ENCODE results near the gene DKKL1.

DKKL1 gene

DNA sequence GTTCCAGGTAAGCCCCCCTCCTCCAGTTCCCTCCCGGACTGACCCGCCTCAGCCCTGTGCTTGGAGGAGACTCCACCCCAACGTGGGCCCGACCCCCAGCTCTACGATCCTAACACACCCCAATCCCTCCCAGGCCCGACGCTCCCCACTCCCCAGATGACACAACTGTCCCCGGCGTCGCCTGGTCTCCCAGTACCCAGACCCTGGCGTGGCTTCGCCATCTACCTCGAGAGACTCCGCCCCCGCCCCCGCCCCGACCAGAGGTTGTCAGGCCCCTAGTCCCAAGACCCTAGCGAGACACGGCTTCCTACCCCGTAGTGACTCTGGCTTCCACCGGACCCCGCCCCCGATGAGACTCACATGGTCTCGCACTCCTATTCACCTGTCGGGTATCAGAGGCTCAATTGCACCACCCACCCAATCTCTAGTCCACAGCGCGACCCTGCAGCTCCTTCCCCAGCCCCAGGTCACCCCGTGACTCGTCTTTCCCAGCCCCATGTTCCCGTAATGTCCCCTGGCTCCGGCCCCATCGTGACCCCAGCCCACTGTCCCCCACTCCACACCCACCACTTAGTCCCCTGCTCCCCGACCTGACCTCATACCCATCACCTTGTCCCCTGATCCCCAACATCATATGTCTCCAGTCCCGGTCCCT is 25.5 kb upstream of the DKKL1 start:
- DNase-seq (ENCODE audit: low read depth): no peak

DNA sequence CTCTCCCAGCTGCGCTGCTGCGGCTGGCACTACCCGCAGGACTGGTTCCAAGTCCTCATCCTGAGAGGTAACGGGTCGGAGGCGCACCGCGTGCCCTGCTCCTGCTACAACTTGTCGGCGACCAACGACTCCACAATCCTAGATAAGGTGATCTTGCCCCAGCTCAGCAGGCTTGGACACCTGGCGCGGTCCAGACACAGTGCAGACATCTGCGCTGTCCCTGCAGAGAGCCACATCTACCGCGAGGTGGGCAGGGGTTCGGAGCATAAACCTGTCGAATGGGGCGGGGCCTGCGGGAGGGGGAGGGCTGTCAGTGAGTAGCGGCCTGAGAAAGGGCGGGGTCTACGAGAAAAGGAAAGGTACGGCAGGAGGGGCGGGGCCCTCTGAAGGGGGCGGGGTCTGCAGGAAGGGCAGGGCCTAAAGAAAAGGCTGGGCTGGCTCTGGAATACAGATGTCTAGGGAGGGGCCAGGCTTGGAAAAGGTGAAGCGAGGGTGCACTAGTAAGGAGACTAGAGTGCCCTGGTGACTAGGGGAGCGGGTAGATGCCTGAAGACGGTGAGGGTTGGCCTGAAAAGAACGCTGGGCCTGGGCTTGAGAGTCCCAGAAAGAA is 24.9 kb upstream of the DKKL1 start:
- peak; percentile 41 for DNase-seq (ENCODE audit: low read depth)

DNA sequence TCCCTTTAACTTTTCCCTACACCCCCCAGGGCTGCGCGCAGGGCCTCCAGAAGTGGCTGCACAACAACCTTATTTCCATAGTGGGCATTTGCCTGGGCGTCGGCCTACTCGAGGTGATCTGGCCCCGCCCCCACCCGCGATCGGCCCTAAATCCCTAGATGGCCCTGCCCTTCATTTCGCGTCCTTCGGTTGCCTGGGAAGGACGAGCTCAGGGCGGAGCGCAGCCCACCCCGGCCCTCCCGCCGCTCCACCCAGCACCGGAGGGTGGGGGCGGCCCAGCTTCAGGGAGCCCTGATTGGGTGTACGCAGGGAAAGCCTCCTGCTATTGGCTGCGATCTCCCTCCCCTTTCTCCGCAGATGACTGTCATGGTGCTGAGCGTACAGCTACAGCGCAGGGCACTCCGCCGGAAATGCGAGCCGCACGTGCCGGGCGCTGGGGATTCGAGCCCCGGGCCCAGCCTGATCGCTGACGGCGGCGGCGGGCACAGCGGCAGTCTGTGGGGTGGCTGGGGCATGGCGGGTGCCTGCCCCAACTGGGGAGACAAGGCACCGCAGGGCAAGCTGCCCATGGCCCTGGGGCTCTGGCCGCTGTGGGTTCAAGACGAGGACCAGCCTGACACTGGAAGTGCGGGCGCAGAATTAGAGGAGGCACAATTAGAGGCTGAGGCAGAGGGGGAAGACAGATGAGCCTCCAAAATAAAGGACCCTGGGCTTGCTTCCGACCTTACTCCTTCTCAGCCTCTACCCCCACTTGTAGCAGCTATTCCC is 24.2 kb upstream of the DKKL1 start:
- DNase-seq (ENCODE audit: low read depth): peak; percentile 83

DNA sequence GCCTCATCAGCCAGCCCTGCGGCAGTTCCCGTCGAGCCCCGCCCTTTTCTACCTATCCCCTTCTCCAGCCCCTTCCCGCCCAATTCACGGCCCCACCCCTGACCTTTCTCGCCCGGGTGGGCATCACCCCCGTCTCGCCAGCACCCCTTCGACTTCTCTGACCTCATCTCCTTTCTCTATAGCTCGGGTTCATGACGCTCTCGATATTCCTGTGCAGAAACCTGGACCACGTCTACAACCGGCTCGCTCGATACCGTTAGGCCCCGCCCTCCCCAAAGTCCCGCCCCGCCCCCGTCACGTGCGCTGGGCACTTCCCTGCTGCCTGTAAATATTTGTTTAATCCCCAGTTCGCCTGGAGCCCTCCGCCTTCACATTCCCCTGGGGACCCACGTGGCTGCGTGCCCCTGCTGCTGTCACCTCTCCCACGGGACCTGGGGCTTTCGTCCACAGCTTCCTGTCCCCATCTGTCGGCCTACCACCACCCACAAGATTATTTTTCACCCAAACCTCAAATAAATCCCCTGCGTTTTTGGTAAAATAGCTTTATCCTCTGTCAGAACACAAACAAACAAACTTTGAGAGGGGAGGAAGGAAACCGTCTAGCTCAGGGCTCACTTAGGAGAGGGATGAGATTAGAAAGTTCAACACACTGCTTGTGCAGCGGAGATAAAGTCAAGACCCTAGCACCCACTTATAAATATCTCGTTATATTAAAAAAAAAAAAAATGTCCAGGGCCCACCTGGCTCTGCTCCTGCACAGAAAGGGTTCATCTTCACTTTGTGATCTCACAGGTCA is 23.4 kb upstream of the DKKL1 start:
- no peak for DNase-seq (ENCODE audit: low read depth)

DNA sequence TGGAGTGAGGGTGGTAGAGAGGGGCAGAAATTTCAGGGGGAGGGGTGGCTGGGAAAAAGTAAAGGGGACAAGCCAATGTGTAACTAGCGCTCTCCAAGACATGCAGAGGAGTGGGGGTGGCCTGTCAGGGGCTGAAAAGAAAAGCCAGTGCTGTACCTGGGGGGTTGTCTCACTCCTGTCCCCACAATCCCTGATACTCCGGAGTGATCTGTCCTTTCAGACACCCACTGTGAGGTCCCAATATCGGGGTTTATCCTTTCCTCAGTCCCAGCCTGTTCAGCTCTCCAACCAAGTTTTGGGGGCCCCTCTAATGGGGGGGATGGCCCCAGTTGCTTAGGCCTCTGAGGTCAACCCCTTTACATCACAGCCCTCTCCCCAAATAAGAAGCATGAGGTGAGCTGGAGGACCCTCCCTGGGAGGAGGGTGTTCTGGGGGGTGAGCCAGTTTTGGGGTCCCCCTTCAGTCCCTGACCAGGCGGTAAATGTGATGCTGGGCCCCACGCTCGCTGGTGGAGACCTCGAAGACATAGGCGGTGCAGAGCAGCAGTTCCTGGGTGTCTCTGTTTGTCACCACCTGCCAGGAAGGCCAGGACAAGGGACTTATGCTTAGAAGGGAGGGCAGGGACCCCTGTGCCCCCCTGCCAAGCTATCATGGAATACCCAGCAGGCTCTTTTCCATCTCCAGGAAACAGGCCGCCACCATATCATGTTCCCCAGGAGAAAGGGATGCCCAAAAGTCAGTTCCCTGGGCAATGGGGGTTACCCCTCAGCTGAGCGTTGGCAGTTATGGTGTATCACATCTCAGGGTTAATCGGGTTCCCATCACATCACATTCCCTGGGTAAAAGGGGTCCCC is 22.6 kb upstream of the DKKL1 start:
- DNase-seq (ENCODE audit: low read depth): no peak

DNA sequence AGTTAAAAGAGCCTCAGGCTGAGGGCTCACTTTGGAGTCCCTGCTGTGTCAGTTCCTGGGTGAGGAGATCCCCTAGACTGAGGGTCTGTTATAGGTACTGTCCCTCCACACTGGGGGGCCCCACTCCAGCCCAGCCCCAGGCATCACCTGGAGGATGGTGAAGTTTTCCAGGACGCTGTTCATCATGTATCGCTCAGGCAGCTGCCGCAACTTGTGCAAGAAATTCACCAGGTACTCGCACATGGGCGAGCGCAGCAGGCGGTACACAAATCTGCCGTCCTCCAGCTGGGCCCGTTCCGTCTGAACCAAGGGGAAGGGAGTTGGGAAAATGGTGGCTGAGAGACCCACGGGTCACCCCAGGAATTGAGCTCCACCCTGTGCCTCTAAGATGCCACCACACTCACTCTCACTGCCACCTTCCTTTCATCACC is 21.4 kb upstream of the DKKL1 start:
- no peak for DNase-seq (ENCODE audit: low read depth)

DNA sequence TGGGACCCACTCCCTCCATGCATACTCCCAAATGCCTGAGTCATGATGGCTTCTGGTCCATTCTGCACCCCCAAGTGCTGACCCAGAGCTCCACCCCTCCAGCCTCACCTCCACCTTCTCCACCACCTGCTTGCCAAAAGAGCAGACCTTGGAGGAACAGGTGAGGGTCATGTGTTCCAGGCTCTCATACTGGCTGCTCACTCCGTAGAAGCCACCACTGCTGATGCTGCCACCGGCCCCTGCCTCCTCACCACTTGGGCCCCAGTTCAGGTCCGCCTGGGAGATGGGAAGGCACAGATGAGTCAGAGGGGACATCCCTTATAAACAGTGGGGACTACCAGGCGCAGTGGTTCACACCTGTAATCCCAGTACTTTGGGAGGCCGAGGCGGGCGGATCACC is 20.6 kb upstream of the DKKL1 start:
- DNase-seq (ENCODE audit: low read depth): no peak

DNA sequence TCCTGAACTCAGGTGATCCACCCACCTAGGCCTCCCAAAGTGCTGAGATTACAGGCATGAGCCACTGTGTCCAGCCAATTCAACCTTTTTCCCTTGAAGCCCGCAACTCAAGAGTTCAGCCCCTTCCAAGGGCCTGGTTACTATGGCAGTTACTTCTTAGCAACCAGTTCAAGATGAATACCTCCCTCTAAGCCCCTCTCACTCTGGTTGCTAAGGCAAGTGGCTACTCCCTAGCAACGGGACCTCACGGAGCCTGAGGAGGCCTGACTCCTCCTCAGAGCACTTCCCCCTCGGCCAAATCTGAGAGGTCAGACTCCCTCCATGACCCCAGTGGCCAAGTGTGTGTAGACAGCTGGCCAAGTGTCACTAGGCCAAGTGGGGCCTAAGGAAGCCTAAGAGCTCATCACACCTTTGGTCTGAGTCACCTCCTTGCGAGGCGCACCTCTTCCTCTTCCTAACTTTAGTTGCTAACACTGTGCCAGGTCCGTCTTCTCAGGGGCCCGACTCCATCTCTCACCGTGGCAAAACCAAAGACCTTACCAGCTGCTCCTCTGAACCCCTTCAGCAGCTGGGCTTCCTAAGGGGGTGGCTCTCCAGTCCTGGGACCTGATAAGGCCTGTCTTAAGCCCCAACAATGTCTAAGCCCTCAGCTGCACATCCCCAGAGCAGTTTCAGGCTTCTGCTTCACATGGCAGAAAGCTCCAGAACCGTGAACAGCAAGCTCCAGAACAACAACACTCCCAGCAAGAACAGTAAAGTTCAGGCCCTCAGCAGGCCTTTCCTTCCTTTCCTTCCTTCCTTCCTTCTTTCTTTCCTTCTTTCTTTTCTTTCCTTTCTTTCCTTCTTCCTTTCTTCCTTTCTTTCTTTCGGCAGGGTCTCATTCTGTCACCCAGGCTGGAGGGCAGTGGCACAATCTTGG is 18.9 kb upstream of the DKKL1 start:
- no peak for DNase-seq (ENCODE audit: low read depth)

DNA sequence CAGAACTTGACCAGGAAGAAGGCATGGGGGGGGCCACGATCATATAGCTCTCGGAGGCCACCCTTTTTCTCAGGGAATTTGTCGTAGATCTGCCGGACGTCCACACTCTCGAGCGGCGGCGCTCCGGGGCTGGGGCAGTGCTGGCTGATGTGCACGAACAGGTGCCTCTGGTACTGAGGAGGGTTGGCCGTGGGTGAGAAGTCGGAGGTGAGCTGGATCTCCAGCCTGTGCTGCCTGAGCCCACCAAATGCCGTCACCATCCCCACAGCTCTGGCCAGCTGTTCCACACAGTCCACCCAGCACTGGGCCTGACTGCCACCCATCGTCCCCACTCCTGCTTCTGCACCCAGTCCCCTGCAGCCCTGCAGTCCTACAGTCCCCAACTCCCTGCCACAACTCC is 16.5 kb upstream of the DKKL1 start:
- no peak for DNase-seq (ENCODE audit: low read depth)

DNA sequence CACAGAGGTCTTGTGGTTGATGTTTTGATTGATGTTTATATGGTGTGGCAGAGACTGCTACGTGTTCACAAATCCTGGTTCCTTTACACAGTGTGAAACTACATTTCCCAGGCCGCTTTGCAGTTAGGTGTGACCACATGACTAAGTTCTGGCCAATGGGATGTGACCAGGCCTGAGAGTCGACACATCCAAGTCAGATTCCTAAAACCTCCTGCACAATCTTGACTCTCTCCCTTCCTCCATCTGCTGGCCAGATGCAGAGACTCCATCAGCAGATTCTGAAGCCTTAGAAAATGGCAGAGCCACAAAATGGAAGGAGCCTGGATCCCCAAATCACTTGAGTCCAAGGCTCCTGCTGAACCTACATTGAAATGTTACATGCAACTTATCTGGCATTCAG is 15.8 kb upstream of the DKKL1 start:
- DNase-seq (ENCODE audit: low read depth): peak; percentile 87

DNA sequence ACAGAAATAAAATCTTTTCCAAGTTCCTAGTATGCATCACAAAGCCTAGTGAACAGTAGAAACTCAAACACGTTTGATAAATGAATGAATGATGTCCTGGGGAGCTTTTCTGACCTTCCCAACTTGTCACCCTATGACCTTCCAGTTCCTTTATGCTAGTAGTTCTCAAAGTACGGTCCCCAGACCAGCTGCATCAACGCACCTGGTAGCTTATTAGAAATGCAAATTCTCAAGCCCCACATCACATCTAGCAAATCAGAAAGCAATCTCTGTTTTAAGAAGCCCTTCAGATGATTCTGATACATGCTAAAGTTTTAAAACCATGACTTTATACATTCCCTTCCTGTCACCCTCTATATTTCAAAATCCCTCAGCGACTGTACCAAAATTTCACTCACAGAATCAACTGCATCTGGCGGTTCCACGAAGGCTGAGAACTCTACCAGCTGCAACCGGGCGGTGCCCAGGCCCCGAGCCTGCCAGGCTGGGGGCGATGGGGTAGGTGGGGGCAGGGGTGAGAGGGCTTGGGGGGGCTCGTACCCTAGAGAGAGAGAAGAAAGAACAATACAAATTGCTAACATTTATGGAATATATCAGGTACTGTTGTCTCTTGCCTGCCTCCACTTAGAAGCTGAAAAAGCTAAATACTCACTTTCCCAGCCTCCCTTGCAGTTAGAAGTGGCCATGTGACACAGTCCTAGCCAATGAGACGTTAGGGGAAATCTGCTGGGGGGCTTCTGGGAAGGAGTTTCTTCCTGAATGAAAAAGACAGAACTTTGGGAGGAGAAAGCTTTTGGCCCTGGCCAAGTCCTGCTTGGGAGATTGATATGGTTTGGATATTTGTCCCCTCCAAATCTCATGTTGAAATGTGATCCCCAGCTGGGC is 15.1 kb upstream of the DKKL1 start:
- no peak for DNase-seq (ENCODE audit: low read depth)

DNA sequence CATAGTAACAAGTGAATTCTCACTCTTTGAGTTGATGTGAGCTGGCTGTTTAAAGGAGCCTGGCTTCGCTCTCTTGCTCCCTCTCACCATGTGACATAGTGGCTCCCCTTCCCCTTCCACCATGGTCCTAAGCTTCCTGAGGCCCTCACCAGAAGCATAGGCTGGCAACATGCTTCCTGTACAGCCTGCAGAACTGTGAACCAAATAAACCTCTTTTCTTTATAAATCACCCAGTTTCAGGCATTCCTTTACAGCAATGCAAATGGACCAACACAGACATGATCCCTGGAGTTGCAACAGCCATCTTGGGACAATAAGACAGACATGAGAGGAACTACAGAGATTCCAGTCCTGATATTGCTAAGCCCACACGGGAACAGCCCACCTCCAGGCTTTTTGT is 14.1 kb upstream of the DKKL1 start:
- DNase-seq (ENCODE audit: low read depth): no peak

DNA sequence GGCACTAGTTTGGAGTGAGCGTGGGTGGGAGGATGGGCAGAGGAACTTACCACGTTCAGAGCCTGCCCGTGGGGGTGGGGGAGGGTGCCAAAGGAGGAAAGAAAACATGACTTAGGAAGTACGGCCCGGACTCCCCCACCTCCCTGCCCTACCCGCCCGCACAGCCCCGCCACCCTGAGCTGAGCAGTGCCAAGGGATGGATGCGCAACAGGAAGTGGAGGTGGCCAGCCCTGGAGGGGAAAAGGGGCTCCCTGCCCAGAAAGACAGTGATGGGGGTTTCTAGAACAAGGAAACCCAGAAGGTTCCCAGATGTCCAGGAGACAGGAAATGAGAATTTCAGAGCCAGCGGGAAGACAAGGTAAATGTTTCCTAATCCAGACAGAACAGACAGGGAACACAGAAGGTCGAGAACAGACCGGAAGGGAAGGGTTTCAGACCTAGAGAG is 7.7 kb upstream of the DKKL1 start:
- DNase-seq (ENCODE audit: low read depth): peak; percentile 33

DNA sequence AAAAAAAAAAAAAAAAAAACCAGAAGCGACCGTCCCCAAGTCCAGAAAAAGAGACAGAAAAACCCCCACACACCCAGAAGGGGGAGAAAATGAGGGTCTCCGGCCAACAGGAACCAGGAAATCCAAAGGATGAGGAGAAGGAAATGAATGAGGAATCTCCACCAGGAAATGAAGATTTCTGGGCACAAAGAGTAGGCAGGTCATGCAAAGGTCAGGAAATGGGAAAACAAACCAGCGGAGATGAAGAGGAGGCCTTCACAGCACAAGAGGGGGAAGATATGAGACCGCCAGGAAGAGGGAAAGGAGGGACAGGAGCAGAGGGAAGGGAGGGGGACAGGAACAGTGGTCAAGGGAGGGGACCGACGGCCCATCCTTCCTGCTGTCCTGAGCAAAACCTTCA is 7.3 kb upstream of the DKKL1 start:
- DNase-seq (ENCODE audit: low read depth): peak; percentile 21

DNA sequence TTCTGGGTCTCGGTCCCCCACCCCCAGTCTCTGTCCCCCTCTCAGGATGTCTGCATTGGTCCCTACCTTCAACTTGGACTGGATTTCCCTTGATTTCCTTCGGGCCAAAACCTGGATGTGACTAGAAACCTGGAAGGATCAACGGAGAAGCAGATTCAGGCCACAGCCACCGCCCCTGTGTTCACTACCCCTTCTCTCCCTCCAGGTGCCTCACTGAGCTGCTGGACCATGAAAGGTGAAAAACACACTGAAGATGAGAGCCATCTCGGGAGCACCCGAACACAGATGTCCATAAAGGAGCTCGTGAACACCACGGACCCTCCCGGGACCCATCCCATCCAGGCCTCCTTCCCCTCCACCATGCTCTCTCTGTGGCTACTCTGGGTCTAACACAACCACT is 6.5 kb upstream of the DKKL1 start:
- no peak for DNase-seq (ENCODE audit: low read depth)

DNA sequence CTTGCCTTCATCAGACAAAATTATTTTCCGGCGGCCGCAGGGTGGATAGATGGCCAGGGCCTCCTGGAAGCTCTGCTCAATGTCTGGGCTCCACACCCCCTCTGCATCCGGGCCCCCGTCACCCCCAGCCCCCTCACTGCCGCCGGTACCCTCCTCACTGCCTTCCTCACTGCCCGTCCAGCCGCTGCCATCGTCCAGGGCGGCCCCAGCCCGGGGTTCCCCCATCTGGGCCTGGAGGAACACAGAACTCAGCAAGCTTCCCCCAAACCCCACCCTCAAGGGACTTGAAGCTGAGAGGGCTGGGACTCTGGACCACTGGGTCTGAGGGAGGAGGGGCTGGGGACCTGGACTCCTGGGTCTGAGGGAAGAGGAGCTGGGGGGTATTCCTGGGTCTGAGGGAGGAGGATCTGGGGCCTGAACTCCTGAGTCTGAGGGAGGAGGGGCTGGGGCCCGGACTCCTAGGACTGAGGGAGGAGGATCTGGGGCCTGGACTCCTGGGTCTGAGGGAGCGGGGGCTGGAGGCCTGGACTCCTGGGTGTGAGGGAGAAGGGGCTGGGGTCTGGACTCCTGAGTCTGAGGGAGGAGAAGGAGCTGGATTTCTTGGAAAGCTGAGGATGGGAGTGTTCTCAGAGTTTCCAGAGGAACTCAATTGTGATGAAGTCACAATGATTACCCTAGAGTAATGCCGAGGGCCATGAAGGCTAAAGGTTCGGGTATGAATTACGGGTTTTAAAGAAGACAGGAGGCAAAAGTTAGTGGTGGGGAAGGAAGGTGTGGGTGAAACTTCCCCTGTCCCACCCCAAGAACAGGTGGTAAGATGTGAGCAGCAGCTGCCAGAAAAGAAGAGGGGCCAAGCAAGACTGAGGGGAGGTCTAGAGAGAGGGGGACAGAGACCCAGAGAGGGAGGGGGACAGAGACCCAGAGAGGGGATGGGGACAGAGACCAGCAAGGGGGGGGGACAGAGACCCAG is 3.5 kb upstream of the DKKL1 start:
- peak; percentile 12 for DNase-seq (ENCODE audit: low read depth)

DNA sequence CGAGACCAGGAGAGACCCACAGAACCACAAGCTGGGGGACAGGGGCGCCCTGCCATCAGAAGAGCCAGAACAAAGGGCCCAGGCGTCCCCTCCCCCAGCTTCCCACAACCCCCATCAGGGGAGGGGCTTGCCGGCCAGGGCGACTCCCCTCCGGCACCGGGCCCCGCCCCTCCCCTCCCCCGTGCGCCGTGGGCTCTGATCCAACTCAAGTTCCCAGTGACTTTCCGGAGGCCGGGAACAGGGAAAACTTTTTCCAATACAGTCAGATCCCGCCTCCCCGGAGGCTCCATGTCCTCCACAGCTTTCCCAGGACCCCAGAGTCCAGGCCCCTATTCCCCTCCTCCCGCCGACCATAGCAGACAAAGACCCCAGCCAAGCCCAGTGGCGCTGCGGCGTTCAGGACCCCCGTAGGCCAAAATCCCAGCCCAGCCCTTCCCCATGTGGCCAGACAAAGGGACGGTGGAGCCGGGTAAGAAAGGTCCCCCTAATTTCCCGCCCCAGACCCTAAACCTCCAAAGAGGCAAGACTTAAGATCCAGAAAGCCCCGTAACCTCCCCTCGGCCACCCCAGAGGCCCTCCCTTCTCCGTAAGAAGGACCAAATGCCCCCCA is 2.1 kb upstream of the DKKL1 start:
- DNase-seq (ENCODE audit: low read depth): peak; percentile 88

All from EH (cell line).